ENCODE measurements around the gene PRKCD. TPM values are rescaled to one million over a fixed set of nuclear protein-coding genes. Genes with fewer than 3 reads are reported as not detected.

The PRKCD gene
- total RNA-seq, 1 donor from 2014 or later: 24.0 TPM

GRCh38 chr3:53232641-53233377 lies 71.8 kb downstream of the PRKCD start:
- Mint-ChIP-seq H3K36me3 (peaks cover 3% of the 10 kb centered on the region), H3K27ac (no peak overlapping the region), H3K4me3 (no peak overlapping the region), H3K9me3 (no peaks in the 10 kb centered on the region), H3K4me1 (ENCODE audit: unreplicated experiment) (no peaks in the 10 kb centered on the region), H3K27me3 (no peaks in the 10 kb centered on the region)
- TF ChIP-seq CTCF (conservative IDR thresholded peaks at IDR 0.05): no peak
- DNase-seq (ENCODE audit: extremely low spot score, unreplicated experiment): no peak

GRCh38 chr3:53234130-53234840 lies 73.3 kb downstream of the PRKCD start:
- no peak overlapping the region for H3K27ac Mint-ChIP-seq
- peaks cover 12% of the 10 kb centered on the region for H3K36me3 Mint-ChIP-seq
- no peak for TF ChIP-seq CTCF (conservative IDR thresholded peaks at IDR 0.05)
- no peak for DNase-seq (ENCODE audit: extremely low spot score, unreplicated experiment)
- H3K4me1 Mint-ChIP-seq (ENCODE audit: unreplicated experiment): peaks cover 5% of the 10 kb centered on the region
- H3K4me3 Mint-ChIP-seq: no peak overlapping the region
- H3K9me3 Mint-ChIP-seq: no peaks in the 10 kb centered on the region
- H3K27me3 Mint-ChIP-seq: no peaks in the 10 kb centered on the region

GRCh38 chr3:53234841-53235232 lies 73.8 kb downstream of the PRKCD start:
- H3K9me3 Mint-ChIP-seq: no peaks in the 10 kb centered on the region
- H3K27me3 Mint-ChIP-seq: no peaks in the 10 kb centered on the region
- H3K4me3 Mint-ChIP-seq: no peak overlapping the region
- peaks cover 12% of the 10 kb centered on the region for H3K36me3 Mint-ChIP-seq
- DNase-seq (ENCODE audit: extremely low spot score, unreplicated experiment): no peak
- TF ChIP-seq CTCF (conservative IDR thresholded peaks at IDR 0.05): no peak
- H3K27ac Mint-ChIP-seq: no peak overlapping the region
- peaks cover 5% of the 10 kb centered on the region for H3K4me1 Mint-ChIP-seq (ENCODE audit: unreplicated experiment)

GRCh38 chr3:53235545-53235944 lies 74.5 kb downstream of the PRKCD start:
- Mint-ChIP-seq H3K4me3 (no peak overlapping the region), H3K27me3 (no peaks in the 10 kb centered on the region)

More at GRCh38 chr3:53235545-53235944, 74.5 kb downstream of the PRKCD start:
- no peak for DNase-seq (ENCODE audit: extremely low spot score, unreplicated experiment)
- no peak for TF ChIP-seq CTCF (conservative IDR thresholded peaks at IDR 0.05)
- no peaks in the 10 kb centered on the region for H3K9me3 Mint-ChIP-seq
- no peak overlapping the region for H3K27ac Mint-ChIP-seq
- peaks cover 5% of the 10 kb centered on the region for H3K4me1 Mint-ChIP-seq (ENCODE audit: unreplicated experiment)
- peaks cover 12% of the 10 kb centered on the region for H3K36me3 Mint-ChIP-seq

Measured in type B pancreatic cell (in vitro differentiated cells).